ENCODE measurements around the gene LTB4R. TPM values are rescaled to one million over a fixed set of nuclear protein-coding genes. Genes with fewer than 3 reads are reported as not detected.

Gene LTB4R
- 2.7 TPM for total RNA-seq

GRCh38 chr14:24310646-24311604 is at the start of gene LTB4R:
TSS of gene LTB4R (plus strand) at chr14:24311502. CDS start at chr14:24315652, 4,150 bp downstream.

GRCh38 chr14:24262821-24263733 is 48.2 kb upstream of the LTB4R start, which contains the start of gene TGM1:
TSS of gene TGM1 (minus strand) at chr14:24263177. CDS start at chr14:24262352, 825 bp downstream.

GRCh38 chr14:24271134-24271833 is 40.0 kb upstream of the LTB4R start, which contains the start of gene RABGGTA:
TSS of gene RABGGTA (minus strand) at chr14:24271597. CDS start at chr14:24271115, 482 bp downstream.

GRCh38 chr14:24299255-24300191 is 11.8 kb upstream of the LTB4R start, which contains the start of the genes DHRS1 and NOP9:
TSS of gene DHRS1 (minus strand) at chr14:24299780. CDS start at chr14:24299106, 674 bp downstream.
TSS of gene NOP9 (plus strand) at chr14:24299850. CDS start at chr14:24299955, 105 bp downstream.

GRCh38 chr14:24307575-24308341 is 3.5 kb upstream of the LTB4R start, which contains the start of gene CIDEB:
TSS of gene CIDEB (minus strand) at chr14:24307977. CDS start at chr14:24307858, 119 bp downstream.

GRCh38 chr14:24309538-24310264 is 1.6 kb upstream of the LTB4R start, which contains the start of gene LTB4R2:
TSS of gene LTB4R2 (plus strand) at chr14:24310140. CDS start at chr14:24310665, 525 bp downstream.

DNA sequence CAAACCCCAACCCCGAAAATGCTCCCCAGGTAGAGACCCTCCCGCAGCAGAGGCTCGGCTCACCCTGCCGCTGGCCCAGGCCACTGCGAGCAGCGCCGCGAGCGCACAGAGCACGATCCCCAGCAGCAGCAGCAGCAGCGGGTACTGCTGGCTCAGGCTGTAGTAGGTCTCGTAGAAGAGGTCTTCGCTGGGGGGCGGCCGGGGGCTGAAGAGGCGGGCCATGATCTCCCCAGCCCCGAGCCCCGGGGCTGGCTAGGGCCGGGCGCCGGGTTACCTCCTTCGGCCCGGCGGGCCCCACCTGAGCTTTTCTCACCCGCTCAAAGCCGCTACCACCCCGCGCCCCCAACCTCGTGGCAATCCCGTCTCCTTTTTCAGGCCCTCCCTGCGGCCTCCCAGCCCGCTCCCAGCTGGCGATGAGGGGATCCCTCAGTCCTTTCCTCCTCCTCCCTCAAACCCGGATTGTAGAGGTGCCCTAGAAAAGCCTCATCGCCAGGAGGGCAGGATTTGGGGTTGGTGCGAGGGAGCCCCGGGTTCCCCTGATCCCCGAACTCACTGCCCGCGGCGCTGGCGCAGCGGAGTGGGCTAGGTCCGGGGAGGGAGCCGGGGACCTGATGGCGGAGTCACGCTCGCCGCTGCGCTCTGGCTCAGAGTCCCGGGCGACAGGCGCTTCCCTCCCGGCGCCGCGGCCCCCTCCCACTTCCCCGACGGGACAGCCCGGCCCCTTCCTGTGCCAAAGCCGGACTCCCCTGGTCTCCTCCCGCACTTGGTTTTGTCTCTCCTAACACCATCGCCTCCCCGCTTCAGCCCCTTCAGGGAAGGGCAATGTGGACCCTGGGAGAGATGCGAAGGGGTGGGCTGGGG is 23.4 kb downstream of the LTB4R start, which contains the start of gene ADCY4:
Gene ADCY4 (minus strand): TSS at position 641 of the 861 bp plus-strand sequence. CDS start 419 bp downstream, at position 222.

DNA sequence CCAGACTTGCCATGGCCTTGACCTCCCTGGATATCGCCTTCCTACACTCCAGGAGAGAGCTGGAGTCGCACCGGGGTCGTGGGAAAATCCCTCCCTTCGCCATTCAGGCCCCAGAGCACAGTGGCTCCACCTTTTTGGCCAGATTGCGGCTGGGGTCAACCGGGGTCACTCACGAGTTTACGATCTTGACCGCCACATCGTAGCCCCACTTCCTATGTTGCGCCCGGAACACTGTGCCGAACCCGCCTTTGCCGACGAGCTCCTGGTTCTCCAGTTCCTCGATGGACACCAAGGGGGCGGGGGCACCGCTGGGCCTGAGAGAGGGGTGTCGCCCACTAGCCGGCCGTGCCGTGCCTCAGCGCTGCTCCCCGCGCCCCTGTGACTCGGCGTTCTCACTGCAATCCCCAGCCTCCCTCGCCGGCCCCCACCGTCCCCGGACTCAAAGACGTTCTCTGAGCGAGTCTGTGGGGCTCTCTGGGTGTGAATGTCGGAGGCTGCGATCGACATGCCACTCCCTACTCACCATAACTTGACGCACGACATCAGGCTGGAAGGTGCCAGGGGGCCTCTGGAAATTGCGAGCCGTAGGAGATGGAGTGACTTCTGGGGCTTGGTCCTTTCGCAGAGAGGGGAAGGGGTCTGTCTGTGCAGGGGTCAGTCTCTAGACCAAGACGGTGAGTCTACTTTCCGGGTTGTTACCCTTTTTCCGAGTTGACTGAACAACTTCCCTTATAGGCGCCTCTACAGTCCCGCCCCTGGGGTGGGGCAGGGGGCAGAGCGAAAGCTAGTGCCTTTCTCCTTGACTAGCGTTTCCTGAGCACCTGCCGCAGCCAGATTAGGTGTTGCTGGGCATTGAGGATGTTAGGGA is 28.2 kb downstream of the LTB4R start, which contains the start of gene RIPK3:
Gene RIPK3 (minus strand): TSS at position 708 of the 868 bp plus-strand sequence. CDS start 165 bp downstream, at position 543.

Other genes starting within 250 kb of the LTB4R start
- 5.9 TPM for gene CPNE6, start 239.9 kb upstream of the LTB4R start, total RNA-seq
- 11.2 TPM for gene PCK2, start 217.2 kb upstream of the LTB4R start, total RNA-seq
- 67.2 TPM for gene DCAF11, start 196.7 kb upstream of the LTB4R start, total RNA-seq
- gene NRL, start 196.6 kb upstream of the LTB4R start, total RNA-seq: 394 TPM
- gene FITM1, start 180.8 kb upstream of the LTB4R start, total RNA-seq: 11.4 TPM
- 58.5 TPM for gene PSME1, start 175.3 kb upstream of the LTB4R start, total RNA-seq
- gene EMC9, start 169.9 kb upstream of the LTB4R start, total RNA-seq: 15.1 TPM
- 28.6 TPM for gene PSME2, start 164.9 kb upstream of the LTB4R start, total RNA-seq
- gene RNF31, start 164.0 kb upstream of the LTB4R start, total RNA-seq: 72.5 TPM
- 35.1 TPM for gene IRF9, start 150.2 kb upstream of the LTB4R start, total RNA-seq
- gene REC8, start 139.4 kb upstream of the LTB4R start, total RNA-seq: 22.4 TPM
- gene IPO4, start 122.7 kb upstream of the LTB4R start, total RNA-seq: 19.1 TPM
- 58.9 TPM for gene TM9SF1, start 116.1 kb upstream of the LTB4R start, total RNA-seq
- not detected for gene TSSK4, start 105.8 kb upstream of the LTB4R start, total RNA-seq
- 53.5 TPM for gene CHMP4A, start 98.0 kb upstream of the LTB4R start, total RNA-seq
- 20.5 TPM for gene MDP1, start 95.4 kb upstream of the LTB4R start, total RNA-seq
- gene NEDD8, start 79.1 kb upstream of the LTB4R start, total RNA-seq: 61.8 TPM
- 62.6 TPM for gene GMPR2, start 78.6 kb upstream of the LTB4R start, total RNA-seq
- gene TINF2, start 68.9 kb upstream of the LTB4R start, total RNA-seq: 44.8 TPM
- 6.2 TPM for gene TGM1, start 48.3 kb upstream of the LTB4R start, total RNA-seq
- gene RABGGTA, start 39.9 kb upstream of the LTB4R start, total RNA-seq: 26.6 TPM
- 19.4 TPM for gene DHRS1, start 11.7 kb upstream of the LTB4R start, total RNA-seq
- gene NOP9, start 11.7 kb upstream of the LTB4R start, total RNA-seq: 21.8 TPM
- 17.5 TPM for gene CIDEB, start 3.5 kb upstream of the LTB4R start, total RNA-seq
- gene LTB4R2, start 1.4 kb upstream of the LTB4R start, total RNA-seq: 6.9 TPM
- gene ADCY4, start 23.6 kb downstream of the LTB4R start, total RNA-seq: 13.0 TPM
- 4.4 TPM for gene RIPK3, start 28.5 kb downstream of the LTB4R start, total RNA-seq
- gene NFATC4, start 56.7 kb downstream of the LTB4R start, total RNA-seq: 67.8 TPM
- 47.5 TPM for gene NYNRIN, start 87.5 kb downstream of the LTB4R start, total RNA-seq
- 2.0 TPM for gene CBLN3, start 118.2 kb downstream of the LTB4R start, total RNA-seq
- gene KHNYN, start 118.5 kb downstream of the LTB4R start, total RNA-seq: 58.6 TPM
- gene SDR39U1, start 131.3 kb downstream of the LTB4R start, total RNA-seq: 32.4 TPM
- gene CMA1, start 196.8 kb downstream of the LTB4R start, total RNA-seq: not detected